NCI-H2227 (cell line): ENCODE measurements around the gene CYTH4.

Experiments used
- DNase-seq: peaks from one replicate; lab custom pipeline; 2025; ENCODE audit not compliant: unreplicated experiment; lab: John Stamatoyannopoulos, UW

CYTH4 gene

DNA sequence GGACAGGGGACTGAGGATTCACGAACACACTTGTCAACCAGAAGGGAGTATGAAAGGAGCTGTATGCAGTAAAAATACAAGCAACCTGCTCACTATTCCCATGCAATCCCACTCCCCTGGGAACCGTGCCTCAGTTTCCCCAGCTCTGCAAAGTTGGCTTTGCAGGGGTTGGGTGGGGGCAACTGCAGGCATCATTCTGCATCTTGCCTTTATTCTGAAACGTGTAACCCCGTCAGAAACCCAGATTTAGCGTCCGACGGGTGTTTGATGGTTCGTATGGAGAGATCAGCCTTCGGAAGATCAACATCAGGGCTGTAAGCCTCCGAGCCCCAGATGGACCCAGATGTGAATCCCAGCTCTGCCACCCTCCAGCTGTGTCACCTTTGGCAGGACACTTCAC, 3.6 kb downstream of the CYTH4 start:
- DNase-seq = no peak

- DNase-seq = no peak
Measured at GRCh38 chr22:37287550-37287951, 5.2 kb downstream of the CYTH4 start.

GRCh38 chr22:37288521-37288920, 6.2 kb downstream of the CYTH4 start:
- no peak for DNase-seq

DNA sequence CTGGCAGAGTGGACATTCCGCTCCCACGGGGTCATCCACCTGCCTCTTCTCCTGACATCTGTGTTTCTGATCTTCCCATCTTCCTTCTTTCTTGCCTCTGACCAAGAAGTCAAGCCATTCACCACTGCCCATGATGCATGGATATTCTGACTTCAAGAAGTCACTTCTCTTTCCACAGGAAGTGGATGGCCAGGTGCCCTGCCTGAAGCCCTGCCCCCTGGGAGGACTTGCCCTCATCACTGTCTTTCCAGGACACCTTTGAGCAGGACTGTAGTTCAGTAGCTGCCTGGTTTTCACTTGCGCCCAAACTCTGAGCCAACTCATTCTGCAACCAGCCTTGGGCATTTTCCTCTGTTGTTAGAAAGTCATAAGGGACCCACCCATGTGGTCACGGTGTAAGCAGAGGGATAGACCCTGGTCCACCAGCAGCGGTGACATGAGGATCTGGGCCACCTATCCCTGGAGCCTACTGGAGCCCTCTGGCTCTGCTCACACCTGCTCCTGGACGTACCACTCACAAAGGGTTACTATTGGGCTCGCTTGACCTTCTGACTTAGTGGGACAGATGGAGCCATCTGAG, 6.9 kb downstream of the CYTH4 start:
- DNase-seq = no peak

DNA sequence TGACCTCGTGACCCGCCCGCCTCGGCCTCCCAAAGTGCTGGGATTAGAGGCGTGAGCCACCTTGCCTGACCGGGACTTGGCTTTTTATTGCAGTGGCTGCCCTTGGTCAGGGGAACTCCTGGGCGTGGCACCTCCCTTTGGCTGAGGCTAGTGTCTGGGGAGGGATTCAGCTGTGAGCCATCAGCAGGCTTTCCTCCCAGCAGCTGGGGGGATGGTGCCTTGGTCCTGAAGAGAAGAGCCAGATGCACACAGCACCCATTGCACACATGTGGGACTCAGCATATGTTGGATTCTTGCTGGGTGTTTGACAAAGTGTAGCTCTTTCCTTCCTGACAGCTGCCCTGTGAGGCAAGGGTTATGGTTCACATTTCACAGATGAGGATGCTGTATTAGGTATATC, 8.4 kb downstream of the CYTH4 start:
- DNase-seq = no peak

GRCh38 chr22:37291559-37292298, 9.4 kb downstream of the CYTH4 start:
- DNase-seq = no peak

DNA sequence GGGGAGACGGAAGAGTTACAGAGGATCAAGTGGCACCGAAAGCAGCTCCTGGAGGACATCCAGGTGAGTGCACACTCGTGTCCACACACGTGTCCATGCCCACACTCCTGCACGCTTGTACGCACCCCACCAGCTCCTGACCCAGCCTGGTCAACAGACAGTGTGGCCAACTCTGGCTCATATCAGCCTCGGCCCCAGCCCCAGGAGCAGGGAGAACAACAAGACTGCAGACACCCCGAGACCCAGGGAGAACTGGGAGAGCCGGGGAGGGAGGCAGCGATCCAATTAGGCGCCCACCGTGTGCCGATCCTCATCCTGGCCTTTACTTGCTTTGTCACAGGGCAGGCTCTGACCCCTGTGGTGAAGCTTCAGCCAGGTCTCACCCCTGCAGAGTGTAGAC, 10.3 kb downstream of the CYTH4 start:
- no peak for DNase-seq

- DNase-seq = no peak
Measured at GRCh38 chr22:37293172-37293571, 10.9 kb downstream of the CYTH4 start.

- no peak for DNase-seq
Measured at GRCh38 chr22:37294747-37295146, 12.4 kb downstream of the CYTH4 start.

GRCh38 chr22:37295213-37295886, 13.0 kb downstream of the CYTH4 start:
- DNase-seq = no peak

DNA sequence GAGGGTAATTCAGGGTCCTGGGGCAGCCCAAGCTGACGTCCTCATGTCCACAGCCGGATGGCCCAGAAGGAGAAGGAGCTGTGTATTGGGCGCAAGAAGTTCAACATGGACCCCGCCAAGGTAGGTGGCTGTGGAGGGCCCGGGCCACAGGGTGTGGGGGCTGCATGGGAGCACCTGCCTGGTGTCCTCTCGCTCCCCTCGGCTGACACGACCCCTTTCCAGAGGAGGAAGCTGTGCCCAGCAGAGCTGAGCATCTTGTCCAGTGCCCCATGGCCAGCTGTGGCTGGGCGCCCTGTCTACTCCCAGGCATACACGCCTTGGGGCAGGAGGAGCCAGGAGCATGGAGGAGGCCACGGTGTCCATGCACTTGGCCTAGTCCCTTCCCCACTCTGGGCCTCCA, 13.6 kb downstream of the CYTH4 start:
- no peak for DNase-seq

- DNase-seq = no peak
Measured at GRCh38 chr22:37298748-37299495, 16.6 kb downstream of the CYTH4 start.

DNA sequence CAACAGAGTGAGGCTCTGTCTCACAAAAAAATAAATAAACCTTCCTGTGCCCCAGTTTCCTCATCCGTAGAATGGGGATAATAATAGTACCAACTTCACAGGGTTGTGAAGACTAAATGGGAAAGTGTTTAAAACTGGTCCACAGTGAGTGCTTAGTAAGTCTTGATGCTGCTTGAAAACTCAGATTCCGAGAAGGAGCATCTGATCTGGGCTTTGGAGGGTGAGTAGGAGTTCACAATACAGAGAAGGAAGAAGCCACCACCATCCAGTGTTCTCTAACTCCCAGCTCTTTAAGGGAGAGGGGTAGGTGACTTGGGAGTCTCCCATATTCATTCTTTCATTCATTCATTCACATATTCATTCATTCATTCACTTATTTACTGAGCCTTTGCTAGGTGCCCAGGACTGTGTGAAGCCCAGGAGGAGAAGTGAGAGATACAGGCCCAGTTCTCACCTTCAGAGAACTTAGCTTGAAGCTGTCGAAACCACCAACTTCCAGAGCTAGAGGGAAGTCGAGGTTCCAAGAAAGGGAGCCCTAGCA, 17.7 kb downstream of the CYTH4 start:
- DNase-seq = no peak

DNA sequence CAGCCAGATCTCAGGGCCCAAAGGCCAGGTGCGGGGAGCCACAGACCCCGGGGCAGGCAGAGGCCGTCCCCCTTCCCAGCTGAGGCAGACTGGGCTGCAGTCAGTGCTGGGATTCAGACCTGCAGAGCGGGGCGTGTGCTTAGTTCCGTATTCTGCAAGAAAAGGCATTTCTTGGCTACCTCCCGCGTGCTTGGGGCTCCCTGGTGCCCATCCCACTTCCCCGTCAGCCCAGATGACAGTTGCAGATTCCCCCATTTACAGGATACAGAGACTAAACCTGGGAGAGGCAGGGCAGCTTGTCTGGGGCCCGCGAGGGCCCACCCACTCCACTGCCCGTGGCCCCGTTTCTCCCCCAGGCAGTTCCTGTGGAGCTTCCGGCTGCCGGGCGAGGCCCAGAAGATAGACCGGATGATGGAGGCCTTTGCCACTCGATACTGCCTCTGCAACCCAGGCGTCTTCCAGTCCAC, 18.3 kb downstream of the CYTH4 start:
- no peak for DNase-seq

- no peak for DNase-seq
Measured at GRCh38 chr22:37301144-37301830, 19.0 kb downstream of the CYTH4 start.

- peak; percentile 71 for DNase-seq
Measured at GRCh38 chr22:37302674-37303555, 20.6 kb downstream of the CYTH4 start.

DNA sequence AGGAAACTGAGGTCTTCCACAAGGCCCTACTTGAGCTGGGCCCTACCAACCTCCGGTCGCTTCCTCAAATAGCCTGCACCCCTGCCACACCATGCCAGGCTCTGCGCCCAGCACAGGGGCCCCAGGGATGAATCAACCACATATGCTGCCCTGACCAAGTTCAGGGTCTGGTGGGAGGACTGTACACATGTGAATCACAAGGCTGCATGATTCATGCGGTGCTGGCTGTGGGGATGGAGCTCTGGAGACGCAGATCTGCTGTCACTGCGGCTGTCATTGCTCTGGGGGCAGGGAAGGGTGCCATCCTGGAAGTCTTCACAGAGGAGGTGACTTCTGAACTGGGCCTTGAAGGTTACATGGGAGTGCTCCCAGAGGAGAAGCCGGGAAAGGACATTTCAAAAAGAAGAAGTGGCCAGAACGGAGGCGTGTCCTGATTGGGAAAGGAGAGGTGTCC, 21.5 kb downstream of the CYTH4 start:
- DNase-seq = no peak

- DNase-seq = no peak
Measured at GRCh38 chr22:37304595-37305343, 22.5 kb downstream of the CYTH4 start.

DNA sequence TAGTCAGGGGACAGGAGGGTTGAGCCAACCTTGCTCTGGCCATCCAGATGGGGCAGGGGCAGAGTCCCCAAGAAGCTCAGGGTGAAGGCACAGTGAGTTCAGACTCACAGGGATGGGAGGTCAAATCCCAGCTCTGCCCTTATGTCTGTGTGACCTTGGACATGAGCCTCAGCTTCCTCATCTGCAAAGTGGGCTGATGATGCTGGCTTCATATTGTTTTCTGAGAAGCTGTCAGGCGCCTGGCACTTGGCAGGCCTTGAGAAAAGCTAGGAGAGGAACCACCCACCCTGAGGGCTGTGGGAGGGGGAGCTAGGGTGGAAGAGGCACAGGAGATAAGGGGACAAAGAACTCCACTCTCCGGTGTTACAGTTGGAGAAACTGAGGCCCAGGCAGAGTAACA, 23.6 kb downstream of the CYTH4 start:
- no peak for DNase-seq
